ENCODE results near the gene MLPH. TPM values are rescaled to one million over a fixed set of nuclear protein-coding genes. Genes with fewer than 3 reads are reported as not detected.

Gene MLPH
- total and polyA plus RNA-seq, 2 of the 4 experiments (the other 2 are of a cell fraction), result 13.8 to 21.6 TPM

- H3K4ac ChIP-seq (ENCODE audit: low read depth, low read length), result no peak overlapping the region
- peaks cover 6% of the 10 kb centered on the region for H3K36me3 ChIP-seq (ENCODE audit: control insufficient read depth, insufficient read depth, low read length)
- H3K9me3 ChIP-seq (ENCODE audit: control insufficient read depth, insufficient read depth, low read length), result peaks cover 6% of the 10 kb centered on the region
- H2BK120ac ChIP-seq (ENCODE audit: low read depth, low read length), result no peak overlapping the region
- no peaks in the 10 kb centered on the region for H3K27me3 ChIP-seq (ENCODE audit: control insufficient read depth, insufficient read depth, low read length)
- no peak overlapping the region for H4K5ac ChIP-seq (ENCODE audit: low read depth, low read length)
- H4K8ac ChIP-seq (ENCODE audit: low read depth in 2 of 2, low read length in 2 of 2), result no peak overlapping the region
- 0 out of 2 replicates have a peak, but pooled peaks cover 9% of the 10 kb centered on the region for H4K20me1 ChIP-seq (ENCODE audit: insufficient read depth, low read length)
- H2AK5ac ChIP-seq (ENCODE audit: low read depth, low read length), result no peak overlapping the region
- no peak overlapping the region for H4K91ac ChIP-seq (ENCODE audit: insufficient read depth, low read depth, low read length)
- intact Hi-C loops (cut with micrococcal nuclease), result no loop called here
- ATAC-seq (ENCODE audit: low read depth) (no peak), DNase-seq (no peak)
- in situ Hi-C loops (cut with MboI; ENCODE audit: low sequenced_read_pairs), result loop anchor here (25.0 kb wide), 2 partner anchors 1042 to 1217 kb away; a partner anchor contains a TSS
- no peak overlapping the region for H3K14ac ChIP-seq (replicated peaks; ENCODE audit: low read depth, low read length)
- BruUV-seq (replicated peaks), result no TSS peak
- CTCF ChIA-PET, result no interaction called here
- no peak overlapping the region for H3K4me2 ChIP-seq (ENCODE audit: low read depth, low read length)
- H3K23ac ChIP-seq (ENCODE audit: low read depth, low read length), result no peak overlapping the region
- H2BK20ac ChIP-seq (ENCODE audit: low read depth, low read length), result no peak overlapping the region
- no peak overlapping the region for H2BK5ac ChIP-seq (ENCODE audit: low read depth, low read length, poor library complexity, severe bottlenecking)
- no peak overlapping the region for H2AK9ac ChIP-seq (replicated peaks; ENCODE audit: low read depth, low read length, poor library complexity)
- TF ChIP-seq CHD1 (IDR thresholded peaks at IDR 0.05; ENCODE audit: low read depth, low read length) (no peak), RAD21 (IDR thresholded peaks at IDR 0.05; ENCODE audit: low read length) (no peak), RCOR1 (IDR thresholded peaks at IDR 0.05; ENCODE audit: insufficient replicate concordance, low read length) (no peak), RFX5 (IDR thresholded peaks at IDR 0.05; ENCODE audit: low read depth, low read length) (no peak), CTCF (conservative IDR thresholded peaks at IDR 0.05; ENCODE audit: low read depth, low read length) (no peak), MAFK (IDR thresholded peaks at IDR 0.05; ENCODE audit: low read depth, low read length) (no peak), CEBPB (IDR thresholded peaks at IDR 0.05; ENCODE audit: low read depth, low read length) (no peak), FOS (IDR thresholded peaks at IDR 0.05; ENCODE audit: low read depth, low read length) (no peak), SMC3 (IDR thresholded peaks at IDR 0.05; ENCODE audit: low read depth, low read length) (no peak), ELK1 (IDR thresholded peaks at IDR 0.05; ENCODE audit: borderline replicate concordance, low read depth, low read length) (no peak), NFE2L2 (IDR thresholded peaks at IDR 0.05; ENCODE audit: low read depth, low read length) (no peak), MAZ (IDR thresholded peaks at IDR 0.05; ENCODE audit: borderline replicate concordance, low read depth, low read length) (no peak), BHLHE40 (IDR thresholded peaks at IDR 0.05; ENCODE audit: low read depth, low read length) (no peak), POLR2A (IDR thresholded peaks at IDR 0.05; ENCODE audit: low read depth, low read length) (no peak), MXI1 (IDR thresholded peaks at IDR 0.05; ENCODE audit: borderline replicate concordance, low read depth, low read length) (no peak), USF2 (IDR thresholded peaks at IDR 0.05; ENCODE audit: low read depth, low read length) (no peak)
- H2AFZ ChIP-seq (replicated peaks; ENCODE audit: low read length, poor library complexity), result no peak overlapping the region
- H3K18ac ChIP-seq (ENCODE audit: low read depth, low read length), result no peak overlapping the region
- H3K4me1 ChIP-seq (ENCODE audit: control insufficient read depth, insufficient read depth, low read length), result peaks cover 7% of the 10 kb centered on the region; the same call in 1 of the 2 replicates
- WGBS, 2 experiments (ENCODE audit: extremely low coverage in 2 of 2, insufficient read length in 1 of 2), result 67% methylated on average over 1 of the region's 7 CpGs; no CpG with 5 or more reads in 1 of the 2 experiments
- H3K9ac ChIP-seq (ENCODE audit: low read depth, low read length), result no peak overlapping the region
- no peak overlapping the region for H3K4me3 ChIP-seq (ENCODE audit: insufficient read depth, low read depth, low read length)
- dilution Hi-C loops (cut with HindIII; ENCODE audit: low sequenced_read_pairs, unreplicated experiment), result no loop called here
- no peaks in the 10 kb centered on the region for H3K79me1 ChIP-seq (ENCODE audit: low read depth in 1 of 2, low read length in 2 of 2)
- H3K27ac ChIP-seq (ENCODE audit: insufficient read depth, low read length), result no peak overlapping the region
- H2BK15ac ChIP-seq (ENCODE audit: low read depth, low read length), result no peak overlapping the region
- no peak overlapping the region for H3K56ac ChIP-seq (ENCODE audit: extremely low read depth, insufficient read depth, low read length)
- POLR2A ChIA-PET (ENCODE audit: unreplicated experiment), result no interaction called here
- 0 out of 2 replicates have a peak, but pooled peaks cover 2% of the 10 kb centered on the region for H3K9me1 ChIP-seq (ENCODE audit: insufficient read depth, low read length)
Measured at GRCh38 chr2:237553948-237554347, 66.9 kb downstream of the MLPH start.

Data from IMR-90 (cell line).